ENCODE measurements around the gene SIGLEC5. TPM values are rescaled to one million over a fixed set of nuclear protein-coding genes. Genes with fewer than 3 reads are reported as not detected.

SIGLEC5 gene
- polyA plus RNA-seq, 12 donors, result 0.18 to 1.9 (median 0.31) TPM; not detected in 4

GRCh38 chr19:51628153-51628939, 1.9 kb downstream of the SIGLEC5 start:
- DNase-seq, result no peak

- DNase-seq, result no peak
Observed at GRCh38 chr19:51627491-51628138, 2.6 kb downstream of the SIGLEC5 start.

- DNase-seq, result no peak
Observed at GRCh38 chr19:51626675-51627074, 3.5 kb downstream of the SIGLEC5 start.

- DNase-seq, result no peak
Observed at GRCh38 chr19:51621178-51621577, 9.0 kb downstream of the SIGLEC5 start.

GRCh38 chr19:51615991-51616390, 14.2 kb downstream of the SIGLEC5 start:
- DNase-seq, result no peak

- DNase-seq, result no peak
Observed at GRCh38 chr19:51614789-51615188, 15.4 kb downstream of the SIGLEC5 start.

- no peak for DNase-seq
Observed at GRCh38 chr19:51610576-51610975, 19.6 kb downstream of the SIGLEC5 start.

GRCh38 chr19:51607920-51608562, 22.2 kb downstream of the SIGLEC5 start:
- peak; percentile 51 for DNase-seq

- DNase-seq, result no peak
Observed at GRCh38 chr19:51607077-51607476, 23.1 kb downstream of the SIGLEC5 start.

GRCh38 chr19:51602189-51602854, 27.9 kb downstream of the SIGLEC5 start:
- DNase-seq, result no peak

GRCh38 chr19:51600940-51601580, 29.1 kb downstream of the SIGLEC5 start:
- no peak for DNase-seq

- no peak for DNase-seq
Observed at GRCh38 chr19:51599084-51599483, 31.1 kb downstream of the SIGLEC5 start.

GRCh38 chr19:51598159-51598915, 31.9 kb downstream of the SIGLEC5 start:
- DNase-seq, result no peak

GRCh38 chr19:51595190-51596175, 34.7 kb downstream of the SIGLEC5 start:
- no peak for DNase-seq

- DNase-seq, result no peak
Observed at GRCh38 chr19:51594774-51595109, 35.5 kb downstream of the SIGLEC5 start.

- peak; percentile 98 for DNase-seq
Observed at GRCh38 chr19:51593969-51594773, 36.0 kb downstream of the SIGLEC5 start.

GRCh38 chr19:51593138-51593890, 36.9 kb downstream of the SIGLEC5 start:
- no peak for DNase-seq

- no peak for DNase-seq
Observed at GRCh38 chr19:51592521-51592920, 37.7 kb downstream of the SIGLEC5 start.

Measured in muscle of arm (tissue), 12 donors.